Measurements from ENCODE around the gene NXN.
"Not testable (repeated sequence)": the region's sequence is repeated elsewhere in the genome, so short reads cannot be mapped to it uniquely, and the experiment has no call there.

The NXN gene

GRCh38 chr17:759964-760363 is 219.6 kb downstream of the NXN start:
- Histone ChIP-seq H3K4me1 (ENCODE audit: control insufficient read depth, insufficient read depth, low read length) (no peaks in the 10 kb centered on the region), H3K27me3 (replicated peaks; ENCODE audit: control insufficient read depth, insufficient read depth, low read length) (no peaks in the 10 kb centered on the region), H3K4me3 (ENCODE audit: low read length) (no peak overlapping the region), H3K9me3 (ENCODE audit: control insufficient read depth, low read length) (no peaks in the 10 kb centered on the region), H3K36me3 (ENCODE audit: control insufficient read depth, insufficient read depth, low read length, severe bottlenecking) (peaks cover 52% of the 10 kb centered on the region), H3K9ac (ENCODE audit: low read length) (no peak overlapping the region)
- DNase-seq (ENCODE audit: low read depth): no peak

- H3K4me3 ChIP-seq (ENCODE audit: low read length); H3K9ac ChIP-seq (ENCODE audit: low read length); DNase-seq (ENCODE audit: low read depth); H3K27me3 ChIP-seq (replicated peaks; ENCODE audit: control insufficient read depth, insufficient read depth, low read length); H3K9me3 ChIP-seq (ENCODE audit: control insufficient read depth, low read length): not testable (repeated sequence)
- Histone ChIP-seq H3K36me3 (ENCODE audit: control insufficient read depth, insufficient read depth, low read length, severe bottlenecking) (peaks cover 25% of the 10 kb centered on the region), H3K4me1 (ENCODE audit: control insufficient read depth, insufficient read depth, low read length) (peaks cover 10% of the 10 kb centered on the region)
Measured at GRCh38 chr17:756010-756567, 223.5 kb downstream of the NXN start.

- not testable (repeated sequence) for H3K9me3 ChIP-seq (ENCODE audit: control insufficient read depth, low read length); H3K9ac ChIP-seq (ENCODE audit: low read length); H3K27me3 ChIP-seq (replicated peaks; ENCODE audit: control insufficient read depth, insufficient read depth, low read length); H3K4me3 ChIP-seq (ENCODE audit: low read length); DNase-seq (ENCODE audit: low read depth)
- Histone ChIP-seq H3K36me3 (ENCODE audit: control insufficient read depth, insufficient read depth, low read length, severe bottlenecking) (peaks cover 19% of the 10 kb centered on the region), H3K4me1 (ENCODE audit: control insufficient read depth, insufficient read depth, low read length) (peaks cover 17% of the 10 kb centered on the region)
Measured at GRCh38 chr17:755319-755961, 224.1 kb downstream of the NXN start.

- no peaks in the 10 kb centered on the region for H3K27me3 ChIP-seq (replicated peaks; ENCODE audit: control insufficient read depth, insufficient read depth, low read length)
- peaks cover 8% of the 10 kb centered on the region for H3K36me3 ChIP-seq (ENCODE audit: control insufficient read depth, insufficient read depth, low read length, severe bottlenecking)
- peaks cover 17% of the 10 kb centered on the region for H3K4me1 ChIP-seq (ENCODE audit: control insufficient read depth, insufficient read depth, low read length)
- no peak overlapping the region for H3K4me3 ChIP-seq (ENCODE audit: low read length)
- H3K9ac ChIP-seq (ENCODE audit: low read length): no peak overlapping the region
- no peak for DNase-seq (ENCODE audit: low read depth)
- no peaks in the 10 kb centered on the region for H3K9me3 ChIP-seq (ENCODE audit: control insufficient read depth, low read length)
Measured at GRCh38 chr17:753418-753817, 226.2 kb downstream of the NXN start.

- H3K4me1 ChIP-seq (ENCODE audit: control insufficient read depth, insufficient read depth, low read length): peaks cover 17% of the 10 kb centered on the region
- peaks cover 12% of the 10 kb centered on the region for H3K36me3 ChIP-seq (ENCODE audit: control insufficient read depth, insufficient read depth, low read length, severe bottlenecking)
- peak overlapping the region; percentile 91 for H3K4me3 ChIP-seq (ENCODE audit: low read length)
- no peaks in the 10 kb centered on the region for H3K27me3 ChIP-seq (replicated peaks; ENCODE audit: control insufficient read depth, insufficient read depth, low read length)
- DNase-seq (ENCODE audit: low read depth): no peak
- H3K9me3 ChIP-seq (ENCODE audit: control insufficient read depth, low read length): no peaks in the 10 kb centered on the region
- peak overlapping the region; percentile 85 for H3K9ac ChIP-seq (ENCODE audit: low read length)
Measured at GRCh38 chr17:752620-753219, 226.9 kb downstream of the NXN start.

- H3K27me3 ChIP-seq (replicated peaks; ENCODE audit: control insufficient read depth, insufficient read depth, low read length): no peaks in the 10 kb centered on the region
Measured at GRCh38 chr17:752002-752619, 227.5 kb downstream of the NXN start, which contains the start of gene GEMIN4. Gene GEMIN4, minus strand, starts transcription at chr17:752264. Its CDS starts 122 bp downstream, at chr17:752142.

GRCh38 chr17:751269-752001 is 228.1 kb downstream of the NXN start:
- DNase-seq (ENCODE audit: low read depth): peak; percentile 73
- Histone ChIP-seq H3K36me3 (ENCODE audit: control insufficient read depth, insufficient read depth, low read length, severe bottlenecking) (peaks cover 18% of the 10 kb centered on the region), H3K27me3 (replicated peaks; ENCODE audit: control insufficient read depth, insufficient read depth, low read length) (no peaks in the 10 kb centered on the region), H3K4me3 (ENCODE audit: low read length) (peak overlapping the region; percentile 91), H3K4me1 (ENCODE audit: control insufficient read depth, insufficient read depth, low read length) (peaks cover 17% of the 10 kb centered on the region), H3K9ac (ENCODE audit: low read length) (peak overlapping the region; percentile 85), H3K9me3 (ENCODE audit: control insufficient read depth, low read length) (no peaks in the 10 kb centered on the region)

More at GRCh38 chr17:752002-752619, 227.5 kb downstream of the NXN start, which contains the start of gene GEMIN4:
- Histone ChIP-seq H3K9ac (ENCODE audit: low read length) (peak within 1 kb of the TSS; percentile 85), H3K4me3 (ENCODE audit: low read length) (peak within 1 kb of the TSS; percentile 91), H3K9me3 (ENCODE audit: control insufficient read depth, low read length) (no peaks in the 10 kb centered on the region), H3K4me1 (ENCODE audit: control insufficient read depth, insufficient read depth, low read length) (peaks cover 17% of the 10 kb centered on the region), H3K36me3 (ENCODE audit: control insufficient read depth, insufficient read depth, low read length, severe bottlenecking) (peaks cover 16% of the 10 kb centered on the region)
- DNase-seq (ENCODE audit: low read depth): peak; percentile 96

GRCh38 chr17:750431-751037 is 229.0 kb downstream of the NXN start:
- peak overlapping the region; percentile 85 for H3K9ac ChIP-seq (ENCODE audit: low read length)
- peak overlapping the region; percentile 91 for H3K4me3 ChIP-seq (ENCODE audit: low read length)
- peaks cover 27% of the 10 kb centered on the region for H3K36me3 ChIP-seq (ENCODE audit: control insufficient read depth, insufficient read depth, low read length, severe bottlenecking)
- H3K9me3 ChIP-seq (ENCODE audit: control insufficient read depth, low read length): no peaks in the 10 kb centered on the region
- H3K4me1 ChIP-seq (ENCODE audit: control insufficient read depth, insufficient read depth, low read length): peaks cover 17% of the 10 kb centered on the region
- no peaks in the 10 kb centered on the region for H3K27me3 ChIP-seq (replicated peaks; ENCODE audit: control insufficient read depth, insufficient read depth, low read length)
- no peak for DNase-seq (ENCODE audit: low read depth)

GRCh38 chr17:749359-749758 is 230.2 kb downstream of the NXN start:
- not testable (repeated sequence) for H3K9ac ChIP-seq (ENCODE audit: low read length); H3K4me3 ChIP-seq (ENCODE audit: low read length); DNase-seq (ENCODE audit: low read depth); H3K27me3 ChIP-seq (replicated peaks; ENCODE audit: control insufficient read depth, insufficient read depth, low read length); H3K9me3 ChIP-seq (ENCODE audit: control insufficient read depth, low read length)
- Histone ChIP-seq H3K4me1 (ENCODE audit: control insufficient read depth, insufficient read depth, low read length) (peaks cover 17% of the 10 kb centered on the region), H3K36me3 (ENCODE audit: control insufficient read depth, insufficient read depth, low read length, severe bottlenecking) (peaks cover 38% of the 10 kb centered on the region)
